HepG2 (cell line): ENCODE results near the gene CLPTM1L. TPM values are rescaled to one million over a fixed set of nuclear protein-coding genes. Genes with fewer than 3 reads are reported as not detected.
A peak's percentile ranks its signal among the peaks of the same experiment; 100 is the strongest.

Experiments used
- ATAC-seq: fragments of 200-7000 bp; cut with Tn5 transposase; 3 replicates; pipeline ENCODE4 v1.9.1; 2020; ENCODE audit warnings: mild to moderate bottlenecking, moderate library complexity
- BruUV-seq: library from RNA; stranded (reverse); fragments of 400-500 nt; replicated peaks from 2 replicates; lab custom pipeline; 2021; lab: Mats Ljungman, UMichigan
- CTCF ChIA-PET: fragments of 300-600 bp; formaldehyde crosslinking; extraction: SDS; loops from one replicate; lab custom pipeline; 2021; ENCODE audit warnings: low total read pairs, inconsistent platforms, low intra/inter-chr PET ratio; lab: Yijun Ruan, JAX
- POLR2A ChIA-PET: fragments of 350-600 bp; sonication (Branson Sonifier 250); formaldehyde crosslinking; loops from one replicate; lab custom pipeline; 2020; ENCODE audit warnings: antibody characterized with exemption, inconsistent platforms; lab: Yijun Ruan, JAX
- DNase-seq: peaks from one replicate; pipeline ENCODE4 v3.0.0-alpha.2; 2015; ENCODE audit warnings: low spot score
- FAIRE-seq: peaks from 3 replicates; lab custom pipeline; 2011; peaks lifted over from hg19 to GRCh38; lab: Jason Lieb, UNC
- H2AFZ ChIP-seq: one replicate; pipeline ENCODE4 v1.6.1; 2011; ENCODE audit warnings: low read length, inconsistent platforms
- H3K27ac ChIP-seq: fragments of 300-600 bp; 3 replicates; pipeline ENCODE4 v1.8.0; 2011; ENCODE audit warnings: mixed run types, mild to moderate bottlenecking, mixed read lengths, low read length, inconsistent platforms; ENCODE audit not compliant: insufficient read depth; ENCODE audit errors: extremely low read length
- H3K27me3 ChIP-seq, 2 experiments: fragments of 200-600 bp in 1 of 2; 2 replicates in 1 of 2; 3 replicates in 1 of 2; pipeline versions ENCODE4 v1.6.0 to v1.8.0; 2011; ENCODE audit warnings: low read length in 2 of 2, mild to moderate bottlenecking in 2 of 2, moderate library complexity in 2 of 2, inconsistent platforms in 1 of 2; ENCODE audit not compliant: insufficient read depth in 2 of 2, control insufficient read depth in 1 of 2
- H3K36me3 ChIP-seq, 2 experiments: fragments of 200-600 bp in 1 of 2; replicated peaks in 1 of 2; 2 replicates in 1 of 2; 3 replicates in 1 of 2; pipeline versions ENCODE4 v1.5.1 to v1.8.0; 2011; ENCODE audit warnings: low read length in 2 of 2, inconsistent platforms in 1 of 2; ENCODE audit not compliant: insufficient read depth in 2 of 2, control insufficient read depth in 1 of 2
- H3K4me1 ChIP-seq: 2 replicates; pipeline ENCODE4 v1.5.1; 2012; ENCODE audit warnings: low read length, inconsistent platforms; ENCODE audit not compliant: insufficient read depth
- H3K4me2 ChIP-seq: 2 replicates; pipeline ENCODE4 v1.6.0; 2011; ENCODE audit warnings: low read depth, low read length, inconsistent platforms
- H3K4me3 ChIP-seq, 3 experiments: fragments of 200-600 bp in 1 of 3; sonication (generic), shearing (Covaris generic) in 1 of 3; replicated peaks in 1 of 3; 2 replicates each; pipeline ENCODE4 v1.5.1; 2011 to 2016; ENCODE audit warnings: low read length in 3 of 3, inconsistent platforms in 2 of 3, low read depth in 2 of 3, mild to moderate bottlenecking in 2 of 3, control low read depth in 1 of 3, mixed read lengths in 1 of 3; ENCODE audit not compliant: insufficient read depth in 1 of 3
- H3K79me2 ChIP-seq: one replicate; pipeline ENCODE4 v1.6.1; 2011; ENCODE audit warnings: low read length, inconsistent platforms; ENCODE audit not compliant: insufficient read depth
- H3K9ac ChIP-seq: 2 replicates; pipeline ENCODE4 v1.6.0; 2011; ENCODE audit warnings: mild to moderate bottlenecking, low read depth, low read length, inconsistent platforms; ENCODE audit not compliant: insufficient read depth
- H3K9me3 ChIP-seq: 2 replicates; pipeline ENCODE4 v1.5.1; 2012; ENCODE audit warnings: mild to moderate bottlenecking, low read length
- H4K20me1 ChIP-seq: 2 replicates; pipeline ENCODE4 v1.6.0; 2011; ENCODE audit warnings: inconsistent platforms, mild to moderate bottlenecking, low read length, moderate library complexity; ENCODE audit not compliant: insufficient read depth
- NFYB ChIP-seq: sonication (generic); formaldehyde crosslinking; IDR thresholded peaks from 2 replicates; pipeline ENCODE4 v1.4.0; 2020; ENCODE audit warnings: missing genetic modification reagents
- NR2F6 ChIP-seq, 2 experiments: IDR thresholded peaks; 2 replicates each; pipeline ENCODE4 v1.6.1; 2016; ENCODE audit warnings: antibody characterized with exemption in 1 of 2, mild to moderate bottlenecking in 1 of 2
- RXRB ChIP-seq: IDR thresholded peaks from 2 replicates; pipeline ENCODE4 v1.6.1; 2016; ENCODE audit warnings: borderline replicate concordance, missing genetic modification reagents, missing compliant biosample characterization
- ZFY ChIP-seq: sonication (generic); formaldehyde crosslinking; IDR thresholded peaks from 2 replicates; pipeline ENCODE4 v1.4.0; 2020; ENCODE audit warnings: missing genetic modification reagents
- ZNF10 ChIP-seq: sonication (generic); formaldehyde crosslinking; IDR thresholded peaks from 2 replicates; pipeline ENCODE4 v1.4.0; 2020; ENCODE audit warnings: mild to moderate bottlenecking, low read depth, missing genetic modification reagents, borderline replicate concordance
- WGBS: methylation state at CpG from one replicate; pipeline ENCODE4 v1.1.6; 2017; ENCODE audit warnings: low lambda C conversion rate; 5-methylcytosine and 5-hydroxymethylcytosine counted together
- in situ Hi-C: cut with HindIII; loops from 2 replicates; pipeline ENCODE4 v1.10.0; 2017; ENCODE audit warnings: low pct_unique_long_range_greater_than_20kb; ENCODE audit not compliant: extremely low pct_ligation_motif_present
- intact Hi-C: fragments of 100-400 bp; cut with micrococcal nuclease; formaldehyde crosslinking; loops from one replicate; pipeline ENCODE4 v1.10.0; 2022; ENCODE audit not compliant: unreplicated experiment
- polyA plus RNA-seq, 8 experiments: library from polyadenylated mRNA; depleted of rRNA in 3 of 8; stranded (reverse) in 7 of 8; unstranded in 1 of 8; fragments of >200 nt; fragmentation: Illumina TruSeq in 4 of 8; extraction: Trizol in 4 of 8; gene quantifications; 2 replicates each; pipeline versions ENCODE4 v1.2.1 to v1.2.3, GENCODE V29; 2011 to 2016; ENCODE audit warnings: low read depth in 4 of 8, missing spikeins in 1 of 8, mixed read lengths in 1 of 8; ENCODE audit not compliant: insufficient read depth in 1 of 8
- total RNA-seq, 5 experiments: library from RNA; depleted of rRNA; stranded (reverse); fragments of >200 nt; fragmentation: Illumina TruSeq; extraction: Trizol; gene quantifications; 2 replicates each; pipeline ENCODE4 v1.2.3, GENCODE V29; 2016; ENCODE audit warnings: low read depth in 1 of 5
- TF ChIP-seq, protein P1 (sequence below), 2 experiments: sonication (generic) in 1 of 2; formaldehyde crosslinking in 1 of 2; IDR thresholded peaks; 2 replicates each; pipeline versions ENCODE4 v1.5.1 to v1.6.1; 2011 to 2020; ENCODE audit warnings: borderline replicate concordance in 1 of 2, low read depth in 1 of 2, low read length in 1 of 2, mild to moderate bottlenecking in 1 of 2, missing genetic modification reagents in 1 of 2, moderate library complexity in 1 of 2

CLPTM1L gene
- total and polyA plus RNA-seq, 2 of the 13 experiments (the other 11 are each of a cell fraction or from before 2014, with no cell fraction given): 80.3 to 124 TPM

DNA sequence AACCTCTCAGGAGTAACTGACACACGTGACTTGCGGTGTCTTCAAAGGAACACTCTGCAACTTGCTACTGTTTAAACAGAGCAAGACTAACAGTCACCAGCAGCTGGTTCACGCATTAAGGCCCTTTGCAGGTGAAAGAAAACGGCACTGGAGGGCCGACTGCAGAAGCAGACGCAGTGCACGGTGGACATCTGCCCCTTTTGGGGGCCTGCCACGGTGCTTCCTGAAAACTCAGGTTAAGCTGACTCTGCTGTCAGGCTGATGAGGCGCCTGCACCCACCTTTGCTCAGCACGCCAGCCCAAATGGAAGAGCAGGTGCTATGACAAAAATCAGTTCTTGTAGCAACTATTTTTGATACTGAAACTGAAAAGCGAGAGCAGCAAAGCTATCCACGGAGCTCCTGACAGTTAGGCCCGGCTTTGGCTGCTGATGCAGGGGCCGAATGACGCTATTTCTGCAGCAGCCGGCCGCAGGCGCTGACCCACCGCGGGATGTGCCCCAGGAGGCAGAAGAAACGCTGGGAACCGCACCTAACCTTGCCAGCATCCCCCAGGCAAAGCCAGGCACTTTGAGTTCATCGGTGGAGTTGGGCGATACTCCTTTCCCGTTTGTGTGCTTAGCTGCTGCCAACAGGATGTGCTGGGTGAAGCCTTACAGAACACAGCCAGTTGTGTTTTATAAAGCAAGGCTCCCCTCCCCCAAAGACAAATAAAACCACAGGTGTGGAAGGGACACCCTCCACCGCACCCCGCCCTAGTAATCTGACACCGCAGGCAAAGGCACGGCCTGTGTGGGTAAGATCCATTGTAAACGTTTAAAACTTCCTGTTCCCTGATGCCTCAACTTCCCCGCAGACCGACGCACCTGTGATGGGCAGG, 29.0 kb downstream of the CLPTM1L start (continued):
- peak; percentile 49; the same call in 1 of the 2 replicates for TF ChIP-seq NR2F6 (IDR thresholded peaks at IDR 0.05)
- peak; percentile 35; the same call in 1 of the 2 replicates for TF ChIP-seq NR2F6 (CRISPR knock-in tag; IDR thresholded peaks at IDR 0.05)
- TF ChIP-seq RXRB (CRISPR knock-in tag): 0 out of 2 replicates have a peak, but pooled peaks have one; percentile 14
- TF ChIP-seq NFYB (CRISPR knock-in tag): no peak

DNA sequence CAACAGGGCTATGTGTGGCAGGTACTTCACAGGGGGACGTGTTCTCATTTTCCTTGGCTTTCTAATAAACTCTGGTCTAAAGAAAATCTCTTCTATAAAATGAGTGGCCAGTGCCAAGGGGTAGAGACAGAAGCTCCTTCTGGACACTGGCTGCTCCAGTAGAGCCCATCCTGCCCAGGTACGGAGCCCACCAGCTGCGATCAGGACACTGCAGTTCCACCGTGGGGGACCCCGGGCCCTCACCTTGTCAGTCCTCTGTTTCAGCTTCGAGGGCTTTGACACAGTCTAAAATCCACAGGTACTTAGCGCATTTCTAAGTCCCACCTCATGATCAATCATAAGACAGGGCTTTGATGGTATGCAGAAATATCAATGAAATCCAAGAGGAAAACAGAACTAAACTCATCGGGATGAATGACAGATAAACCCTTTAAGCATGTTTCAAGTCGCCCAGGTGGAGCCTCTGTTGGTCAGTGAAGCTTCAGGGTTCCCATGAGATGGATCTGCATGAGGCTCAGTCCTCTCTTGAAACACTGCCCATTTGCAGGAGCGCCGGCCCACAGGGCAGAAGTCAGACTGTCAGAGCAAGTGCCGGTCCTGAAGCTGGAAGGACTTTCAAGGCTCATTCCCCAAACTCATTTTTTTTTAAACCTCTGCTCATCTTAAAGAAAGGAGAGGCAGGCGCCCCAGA, 29.7 kb downstream of the CLPTM1L start:
- no peak overlapping the region for H3K27ac ChIP-seq
- H3K79me2 ChIP-seq: no peaks in the 10 kb centered on the region
- peaks cover 5 to 24% of the 10 kb centered on the region in 2 experiments; a peak in 4 of 5 replicates for H3K27me3 ChIP-seq
- no peaks in the 10 kb centered on the region for H3K9me3 ChIP-seq
- no TSS peak for BruUV-seq
- no peak overlapping the region for H3K9ac ChIP-seq
- H3K4me3 ChIP-seq: no peak overlapping the region; a peak in 1 of 6 replicates
- WGBS: 35% methylated on average over 13 of the region's 13 CpGs
- in situ Hi-C loops: no loop called here
- H2AFZ ChIP-seq: no peak overlapping the region
- peak; percentile 61 for ATAC-seq
- no peak for DNase-seq
- H3K4me2 ChIP-seq: peak overlapping the region; percentile 76
- peaks cover 20% of the 10 kb centered on the region for H3K4me1 ChIP-seq
- POLR2A ChIA-PET: interaction anchor here (1.0 to 1.4 kb wide), 3 partner anchors 12 to 30 kb away, joined by 3 read pairs; partner anchors contain the start of gene CLPTM1L
- H4K20me1 ChIP-seq: no peaks in the 10 kb centered on the region
- H3K36me3 ChIP-seq: peaks cover 7 to 13% of the 10 kb centered on the region in 2 experiments; a peak in 4 of 5 replicates
- TF ChIP-seq, protein P1, sequence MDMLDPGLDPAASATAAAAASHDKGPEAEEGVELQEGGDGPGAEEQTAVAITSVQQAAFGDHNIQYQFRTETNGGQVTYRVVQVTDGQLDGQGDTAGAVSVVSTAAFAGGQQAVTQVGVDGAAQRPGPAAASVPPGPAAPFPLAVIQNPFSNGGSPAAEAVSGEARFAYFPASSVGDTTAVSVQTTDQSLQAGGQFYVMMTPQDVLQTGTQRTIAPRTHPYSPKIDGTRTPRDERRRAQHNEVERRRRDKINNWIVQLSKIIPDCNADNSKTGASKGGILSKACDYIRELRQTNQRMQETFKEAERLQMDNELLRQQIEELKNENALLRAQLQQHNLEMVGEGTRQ (IDR thresholded peaks at IDR 0.05; ENCODE audit: low read depth, low read length): no peak
- TF ChIP-seq, protein P1 (CRISPR knock-in tag; IDR thresholded peaks at IDR 0.05; ENCODE audit: borderline replicate concordance): peak; percentile 25; the same call in 1 of the 2 replicates
- no peak for TF ChIP-seq ZNF10
- 0 out of 2 replicates have a peak, but pooled peaks have one; percentile 6 for TF ChIP-seq ZFY (CRISPR knock-in tag)
- FAIRE-seq: no peak
- CTCF ChIA-PET: no interaction called here
- intact Hi-C loops: no loop called here
